ENCODE measurements around the gene PDZRN3.

DNA sequence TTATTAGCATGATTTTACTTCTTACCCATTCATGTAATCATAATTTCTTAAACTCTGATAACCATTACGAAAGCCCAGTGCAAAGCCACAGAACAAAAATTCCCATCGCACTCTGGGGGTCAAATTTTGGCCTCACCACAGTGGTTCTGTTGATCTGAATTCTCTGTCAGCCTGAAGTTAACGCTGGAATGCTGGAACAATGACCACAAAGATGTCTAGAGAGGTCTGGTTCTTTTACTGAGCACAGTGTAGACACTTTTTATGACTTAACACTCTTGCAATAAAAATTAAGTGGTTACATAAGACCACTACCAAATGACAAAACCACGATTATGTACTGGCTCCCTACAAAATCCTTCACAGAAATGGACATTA is 94.7 kb downstream of the PDZRN3 start:
- TF ChIP-seq, protein P1, sequence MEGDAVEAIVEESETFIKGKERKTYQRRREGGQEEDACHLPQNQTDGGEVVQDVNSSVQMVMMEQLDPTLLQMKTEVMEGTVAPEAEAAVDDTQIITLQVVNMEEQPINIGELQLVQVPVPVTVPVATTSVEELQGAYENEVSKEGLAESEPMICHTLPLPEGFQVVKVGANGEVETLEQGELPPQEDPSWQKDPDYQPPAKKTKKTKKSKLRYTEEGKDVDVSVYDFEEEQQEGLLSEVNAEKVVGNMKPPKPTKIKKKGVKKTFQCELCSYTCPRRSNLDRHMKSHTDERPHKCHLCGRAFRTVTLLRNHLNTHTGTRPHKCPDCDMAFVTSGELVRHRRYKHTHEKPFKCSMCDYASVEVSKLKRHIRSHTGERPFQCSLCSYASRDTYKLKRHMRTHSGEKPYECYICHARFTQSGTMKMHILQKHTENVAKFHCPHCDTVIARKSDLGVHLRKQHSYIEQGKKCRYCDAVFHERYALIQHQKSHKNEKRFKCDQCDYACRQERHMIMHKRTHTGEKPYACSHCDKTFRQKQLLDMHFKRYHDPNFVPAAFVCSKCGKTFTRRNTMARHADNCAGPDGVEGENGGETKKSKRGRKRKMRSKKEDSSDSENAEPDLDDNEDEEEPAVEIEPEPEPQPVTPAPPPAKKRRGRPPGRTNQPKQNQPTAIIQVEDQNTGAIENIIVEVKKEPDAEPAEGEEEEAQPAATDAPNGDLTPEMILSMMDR (IDR thresholded peaks at IDR 0.05; ENCODE audit: low read depth, low read length, missing input control) = no peak
- TF ChIP-seq REST (IDR thresholded peaks at IDR 0.05) (no peak), RAD21 (IDR thresholded peaks at IDR 0.05) (no peak), EGR1 (IDR thresholded peaks at IDR 0.05; ENCODE audit: low read depth in 2 of 2) (no peak), SP1 (IDR thresholded peaks at IDR 0.05) (no peak), TAF1 (conservative IDR thresholded peaks at IDR 0.05) (no peak), HNF4G (IDR thresholded peaks at IDR 0.05) (no peak), YY1 (IDR thresholded peaks at IDR 0.05) (no peak), NR2F2 (IDR thresholded peaks at IDR 0.05) (no peak), FOXA1 (IDR thresholded peaks at IDR 0.05) (no peak), RXRA (IDR thresholded peaks at IDR 0.05) (no peak)
- TF ChIP-seq, protein P2, sequence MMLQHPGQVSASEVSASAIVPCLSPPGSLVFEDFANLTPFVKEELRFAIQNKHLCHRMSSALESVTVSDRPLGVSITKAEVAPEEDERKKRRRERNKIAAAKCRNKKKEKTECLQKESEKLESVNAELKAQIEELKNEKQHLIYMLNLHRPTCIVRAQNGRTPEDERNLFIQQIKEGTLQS (IDR thresholded peaks at IDR 0.05) = no peak
- TF ChIP-seq, protein P3, sequence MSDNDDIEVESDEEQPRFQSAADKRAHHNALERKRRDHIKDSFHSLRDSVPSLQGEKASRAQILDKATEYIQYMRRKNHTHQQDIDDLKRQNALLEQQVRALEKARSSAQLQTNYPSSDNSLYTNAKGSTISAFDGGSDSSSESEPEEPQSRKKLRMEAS (IDR thresholded peaks at IDR 0.05) = no peak
- TF ChIP-seq, protein P4, sequence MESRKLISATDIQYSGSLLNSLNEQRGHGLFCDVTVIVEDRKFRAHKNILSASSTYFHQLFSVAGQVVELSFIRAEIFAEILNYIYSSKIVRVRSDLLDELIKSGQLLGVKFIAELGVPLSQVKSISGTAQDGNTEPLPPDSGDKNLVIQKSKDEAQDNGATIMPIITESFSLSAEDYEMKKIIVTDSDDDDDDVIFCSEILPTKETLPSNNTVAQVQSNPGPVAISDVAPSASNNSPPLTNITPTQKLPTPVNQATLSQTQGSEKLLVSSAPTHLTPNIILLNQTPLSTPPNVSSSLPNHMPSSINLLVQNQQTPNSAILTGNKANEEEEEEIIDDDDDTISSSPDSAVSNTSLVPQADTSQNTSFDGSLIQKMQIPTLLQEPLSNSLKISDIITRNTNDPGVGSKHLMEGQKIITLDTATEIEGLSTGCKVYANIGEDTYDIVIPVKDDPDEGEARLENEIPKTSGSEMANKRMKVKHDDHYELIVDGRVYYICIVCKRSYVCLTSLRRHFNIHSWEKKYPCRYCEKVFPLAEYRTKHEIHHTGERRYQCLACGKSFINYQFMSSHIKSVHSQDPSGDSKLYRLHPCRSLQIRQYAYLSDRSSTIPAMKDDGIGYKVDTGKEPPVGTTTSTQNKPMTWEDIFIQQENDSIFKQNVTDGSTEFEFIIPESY (IDR thresholded peaks at IDR 0.05) = no peak
